NCI-H146 treated with DMSO at 0.1 percent for 48 hours (cell line): ENCODE data around the gene TIAM2.
A peak's percentile ranks its signal among the peaks of the same experiment; 100 is the strongest.
"Not testable (repeated sequence)": the region's sequence is repeated elsewhere in the genome, so short reads cannot be mapped to it uniquely, and the experiment has no call there.

Source experiments
- DNase-seq: peaks from one replicate; lab custom pipeline; 2025; ENCODE audit not compliant: unreplicated experiment; lab: John Stamatoyannopoulos, UW

TIAM2 gene

GRCh38 chr6:155223646-155224451 is 228.7 kb downstream of the TIAM2 start:
- peak; percentile 87 for DNase-seq

DNA sequence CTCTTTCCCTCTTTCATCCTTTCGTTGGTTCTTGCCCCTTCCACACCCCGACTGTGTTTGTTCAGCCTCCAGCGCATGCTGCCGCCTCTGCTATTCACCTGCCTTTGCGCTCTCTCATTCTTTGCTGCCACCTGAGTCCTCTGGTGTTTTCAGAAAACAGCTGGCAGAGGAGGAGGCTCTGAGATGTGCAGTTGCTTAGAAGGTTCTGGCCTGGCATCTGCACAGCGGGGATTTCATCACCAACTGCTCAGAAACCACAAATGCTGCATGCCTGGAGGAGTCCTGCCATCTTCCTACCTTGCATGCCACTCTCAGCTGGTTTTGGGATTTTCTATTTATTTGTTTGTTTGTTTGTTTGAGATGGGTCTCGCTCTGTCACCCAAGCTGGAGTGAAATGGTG is 229.5 kb downstream of the TIAM2 start:
- DNase-seq, result no peak

GRCh38 chr6:155227046-155227445 is 231.9 kb downstream of the TIAM2 start:
- no peak for DNase-seq

GRCh38 chr6:155228546-155229166 is 233.5 kb downstream of the TIAM2 start:
- no peak for DNase-seq

GRCh38 chr6:155230975-155231374 is 235.9 kb downstream of the TIAM2 start:
- not testable (repeated sequence) for DNase-seq

DNA sequence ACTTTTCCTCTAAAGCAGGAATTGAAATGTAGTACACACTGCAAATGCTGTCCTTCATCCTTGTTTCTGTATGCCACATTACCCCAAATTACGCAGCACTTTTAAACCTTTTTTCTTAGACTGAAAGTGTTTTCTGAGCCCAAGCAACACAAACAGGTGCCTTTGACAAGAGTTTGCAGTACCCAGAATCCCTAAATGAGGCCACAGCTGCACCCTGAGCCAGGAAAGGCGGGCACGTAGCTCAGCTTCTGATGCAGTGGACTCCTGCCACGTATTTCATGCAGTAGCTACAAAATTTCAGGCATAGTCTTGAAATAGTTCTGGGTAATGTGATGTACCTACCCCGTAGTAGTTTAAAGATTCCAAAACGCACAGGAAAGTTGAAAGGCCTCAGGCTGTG is 237.7 kb downstream of the TIAM2 start:
- DNase-seq, result no peak

DNA sequence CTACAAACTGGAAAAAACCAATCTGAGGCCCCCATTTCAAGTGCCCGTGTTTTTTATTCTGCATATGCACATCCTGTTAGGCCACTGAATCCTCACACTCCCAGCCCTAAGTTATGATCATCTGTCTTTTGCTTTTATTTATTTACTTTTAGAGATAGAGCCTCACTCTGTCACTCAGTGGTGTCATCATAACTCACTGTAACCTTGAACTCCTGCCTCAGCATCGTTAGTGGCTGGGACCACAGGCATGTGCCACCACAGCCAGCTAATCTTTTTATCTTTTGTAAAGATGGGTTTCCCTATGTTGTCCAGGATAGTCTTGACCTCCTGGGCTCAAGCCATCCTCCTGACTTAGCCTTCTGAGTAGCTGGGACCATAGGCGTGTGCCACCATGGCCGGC is 239.1 kb downstream of the TIAM2 start:
- no peak for DNase-seq

DNA sequence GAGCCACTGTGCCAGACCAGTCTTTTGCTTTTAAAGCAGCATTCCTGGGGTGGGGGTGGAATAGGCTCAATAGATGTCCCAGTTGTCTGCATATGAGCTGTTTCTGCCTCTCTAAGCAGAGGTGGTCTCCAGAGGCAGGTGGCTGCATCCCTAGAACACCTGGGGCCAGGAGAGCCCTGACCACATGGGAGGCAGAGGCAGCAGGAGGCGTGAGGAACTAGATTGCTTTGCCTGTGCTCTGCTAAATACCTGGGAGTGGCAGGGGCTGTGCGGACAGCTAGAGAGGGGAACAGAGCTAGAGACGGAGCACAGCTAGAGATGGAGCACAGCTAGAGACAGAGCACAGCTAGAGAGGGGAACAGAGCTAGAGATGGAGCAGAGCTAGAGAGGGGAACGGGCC is 239.6 kb downstream of the TIAM2 start:
- DNase-seq, result no peak

DNA sequence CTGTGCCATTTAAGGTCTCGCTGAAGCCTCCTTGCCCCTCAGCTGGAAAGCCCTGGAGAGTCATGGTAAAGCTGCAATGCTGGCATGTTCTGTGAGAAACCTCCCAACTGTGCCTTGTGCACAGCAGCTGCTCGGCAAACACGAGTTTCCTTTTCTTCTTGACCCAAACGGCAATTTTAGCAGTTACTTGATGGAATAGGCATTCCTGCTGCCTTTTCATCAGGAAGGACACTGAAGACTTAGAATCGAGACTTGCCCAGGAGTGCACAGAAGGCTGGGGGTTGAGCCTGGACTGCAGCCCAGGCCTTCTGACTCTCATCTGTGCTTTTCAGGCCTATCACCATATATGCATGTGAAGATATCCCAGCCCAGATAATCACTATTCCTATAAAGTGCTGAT is 240.0 kb downstream of the TIAM2 start:
- DNase-seq, result no peak

DNA sequence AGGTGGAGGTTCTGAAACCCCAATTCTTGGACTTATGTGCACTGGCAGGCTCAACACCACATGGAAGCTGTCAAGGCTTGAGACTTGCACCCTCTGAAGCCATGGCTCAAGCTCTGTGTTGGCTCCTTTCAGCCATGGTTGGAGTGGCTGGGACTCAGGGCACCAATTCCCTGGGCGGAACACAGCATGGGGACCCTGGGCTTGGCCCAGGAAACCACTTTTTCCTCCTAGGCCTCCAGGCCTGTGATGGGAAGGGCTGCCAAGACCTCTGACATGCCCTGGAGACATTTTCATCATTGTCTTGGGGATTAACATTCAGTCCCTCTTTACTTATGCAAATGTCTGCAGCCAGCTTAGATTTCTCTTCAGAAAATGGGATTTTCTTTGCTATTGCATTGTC is 242.5 kb downstream of the TIAM2 start:
- DNase-seq, result no peak

- DNase-seq, result no peak
Measured at GRCh38 chr6:155240905-155241600, 245.9 kb downstream of the TIAM2 start.

DNA sequence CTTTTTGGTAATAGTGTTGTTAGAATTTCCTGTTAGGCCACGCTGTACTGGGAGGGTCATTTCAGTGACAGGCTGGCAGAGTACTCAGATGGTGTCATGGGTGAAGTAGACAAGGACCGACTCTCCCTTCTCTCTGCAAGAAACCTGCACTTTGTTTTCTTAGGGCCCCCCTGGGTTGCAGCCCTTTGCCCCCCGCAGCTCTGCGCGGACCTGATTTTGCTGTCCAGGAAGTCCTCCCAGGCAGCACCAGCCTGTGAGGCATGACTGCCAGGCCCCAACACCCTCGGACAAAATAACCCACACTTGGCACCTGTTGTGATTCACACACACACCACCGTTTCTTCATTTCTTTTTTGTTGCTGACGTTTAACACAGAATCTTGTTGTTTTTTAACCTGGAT is 246.9 kb downstream of the TIAM2 start:
- no peak for DNase-seq

DNA sequence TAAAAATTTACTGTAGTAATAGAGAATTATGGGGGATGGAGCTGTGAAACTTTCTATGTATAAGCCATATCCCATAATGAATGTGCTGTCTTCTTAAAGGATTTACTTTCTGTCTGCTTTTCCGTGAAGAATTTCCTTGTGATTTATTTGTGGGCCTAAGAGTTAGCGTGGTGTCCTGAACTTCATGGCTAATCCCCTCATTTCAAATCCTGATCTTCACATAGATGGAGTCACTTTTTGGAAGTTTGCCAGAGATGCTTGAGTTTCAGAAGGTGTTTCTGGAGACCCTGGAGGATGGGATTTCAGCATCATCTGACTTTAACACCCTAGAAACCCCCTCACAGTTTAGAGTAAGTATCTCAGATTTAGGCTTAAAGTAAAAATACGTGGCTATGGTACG is 249.3 kb downstream of the TIAM2 start:
- DNase-seq, result no peak

DNA sequence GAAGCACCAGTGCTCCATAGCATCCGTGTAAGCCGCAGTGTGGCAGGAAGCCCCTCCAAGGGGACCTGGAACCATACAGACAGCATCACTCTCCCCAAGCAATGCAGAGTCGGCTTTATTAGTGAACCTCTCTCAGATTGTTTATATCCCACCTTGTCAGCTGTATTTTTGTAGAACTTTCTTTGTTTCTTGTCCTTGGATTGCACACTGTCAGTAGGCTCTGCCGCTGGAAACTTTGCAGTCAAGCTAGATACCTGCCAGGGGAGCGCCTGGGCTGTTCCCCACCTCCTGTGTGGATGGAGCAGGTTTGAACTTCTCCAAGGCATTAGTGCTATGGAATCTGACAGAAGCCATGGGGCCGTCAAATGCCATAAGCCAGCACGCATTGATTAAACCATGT is 250.1 kb downstream of the TIAM2 start:
- no peak for DNase-seq

GRCh38 chr6:155245831-155246230 is 250.7 kb downstream of the TIAM2 start:
- no peak for DNase-seq

GRCh38 chr6:155246825-155247224 is 251.7 kb downstream of the TIAM2 start:
- no peak for DNase-seq

GRCh38 chr6:155247618-155248007 is 252.5 kb downstream of the TIAM2 start:
- no peak for DNase-seq

DNA sequence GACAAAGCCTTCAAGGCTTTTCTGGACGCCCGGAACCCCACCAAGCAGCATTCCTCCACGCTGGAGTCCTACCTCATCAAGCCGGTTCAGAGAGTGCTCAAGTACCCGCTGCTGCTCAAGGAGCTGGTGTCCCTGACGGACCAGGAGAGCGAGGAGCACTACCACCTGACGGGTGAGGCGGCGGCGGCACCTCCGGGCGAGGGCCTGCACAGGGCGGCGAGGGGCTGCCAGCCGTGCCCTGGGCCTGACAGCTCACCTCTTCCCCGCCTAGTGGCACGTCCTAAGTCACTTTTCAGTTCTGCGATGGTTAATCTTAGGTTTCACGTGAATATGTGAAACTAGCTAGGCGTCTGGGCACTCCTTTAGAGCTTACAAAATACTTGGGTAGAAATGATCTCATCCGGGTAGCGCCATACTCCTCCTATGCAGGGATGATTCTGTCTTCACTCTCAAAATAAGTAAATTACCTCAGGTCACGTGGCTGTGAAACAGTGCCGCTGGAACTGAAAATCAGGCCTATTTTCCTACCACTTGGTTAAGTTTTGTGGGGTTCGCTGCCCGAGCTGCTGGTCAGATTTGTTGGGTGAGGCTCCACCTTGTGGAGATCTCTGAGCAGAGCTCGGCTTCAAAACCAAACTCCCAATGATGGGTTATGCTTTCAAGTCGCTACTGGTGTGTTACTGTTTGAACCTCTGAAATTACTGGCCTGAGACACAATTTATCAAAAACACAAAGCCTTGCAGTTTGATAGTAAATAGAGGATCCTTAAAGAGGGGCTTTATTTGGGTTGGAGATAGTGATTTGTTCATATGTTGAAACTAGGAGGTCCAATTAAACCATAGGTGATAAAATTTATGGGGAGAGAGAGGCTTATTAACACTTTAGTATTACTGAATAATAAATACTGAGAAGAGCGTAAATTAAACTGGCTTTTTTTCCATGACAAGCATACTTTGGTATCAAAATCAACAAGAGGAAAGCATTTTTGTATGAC is 253.2 kb downstream of the TIAM2 start:
- DNase-seq, result no peak

DNA sequence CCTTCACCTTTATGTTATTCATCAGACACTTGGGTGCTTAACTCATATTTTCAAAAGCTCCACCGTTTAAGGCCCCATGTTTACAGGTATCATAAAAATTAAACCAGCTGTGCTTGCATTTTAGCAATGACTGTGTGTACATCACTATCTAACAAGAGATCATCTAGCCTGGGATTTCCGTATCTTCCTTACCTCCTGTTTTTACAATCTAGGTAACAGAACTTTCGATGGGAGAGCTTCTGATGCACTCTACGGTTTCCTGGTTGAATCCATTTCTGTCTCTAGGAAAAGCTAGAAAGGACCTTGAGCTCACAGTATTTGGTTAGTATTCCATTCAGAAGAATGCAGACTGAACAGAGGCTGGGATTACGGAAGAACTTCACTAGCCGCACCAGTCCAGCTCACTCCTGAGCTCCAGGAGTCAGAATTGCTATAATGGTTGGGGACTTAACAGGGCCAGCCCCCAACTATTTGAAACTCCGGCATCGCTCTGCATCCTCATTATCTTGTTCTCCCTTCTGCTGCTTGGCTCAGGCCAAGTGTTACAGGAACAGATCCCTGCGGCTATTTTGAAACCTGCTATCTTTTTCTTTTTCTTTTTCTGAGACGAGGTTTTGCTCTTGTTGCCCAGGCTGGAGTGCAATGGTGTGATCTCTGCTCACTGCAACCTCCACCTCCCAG is 255.7 kb downstream of the TIAM2 start:
- DNase-seq, result no peak

DNA sequence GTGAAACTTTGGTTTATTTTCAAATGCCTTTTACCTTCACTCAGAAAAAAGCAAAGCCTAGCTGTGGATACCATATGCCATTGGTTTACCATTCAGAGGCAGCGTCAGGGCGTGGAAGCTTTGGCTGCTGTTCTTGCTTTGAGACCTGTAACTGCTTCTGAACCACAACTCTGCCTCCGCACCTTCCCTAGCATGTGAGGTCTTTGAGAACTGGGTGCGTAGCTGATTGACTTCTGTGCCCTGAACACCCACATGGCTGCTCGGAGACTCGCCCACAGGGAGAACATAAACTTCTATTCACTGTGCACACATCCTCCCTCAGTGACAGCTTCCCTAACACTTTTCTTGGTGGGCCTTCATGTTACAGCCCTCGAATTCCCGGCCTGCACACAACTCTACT is 257.5 kb downstream of the TIAM2 start:
- no peak for DNase-seq
